NCI-H1417 (cell line): ENCODE results near the gene VIPR1.
"Not testable (repeated sequence)": the region's sequence is repeated elsewhere in the genome, so short reads cannot be mapped to it uniquely, and the experiment has no call there.

Experiments used
- DNase-seq, 3 experiments: peaks; one replicate each; lab custom pipeline; 2025; lab: John Stamatoyannopoulos, UW

The VIPR1 gene

DNA sequence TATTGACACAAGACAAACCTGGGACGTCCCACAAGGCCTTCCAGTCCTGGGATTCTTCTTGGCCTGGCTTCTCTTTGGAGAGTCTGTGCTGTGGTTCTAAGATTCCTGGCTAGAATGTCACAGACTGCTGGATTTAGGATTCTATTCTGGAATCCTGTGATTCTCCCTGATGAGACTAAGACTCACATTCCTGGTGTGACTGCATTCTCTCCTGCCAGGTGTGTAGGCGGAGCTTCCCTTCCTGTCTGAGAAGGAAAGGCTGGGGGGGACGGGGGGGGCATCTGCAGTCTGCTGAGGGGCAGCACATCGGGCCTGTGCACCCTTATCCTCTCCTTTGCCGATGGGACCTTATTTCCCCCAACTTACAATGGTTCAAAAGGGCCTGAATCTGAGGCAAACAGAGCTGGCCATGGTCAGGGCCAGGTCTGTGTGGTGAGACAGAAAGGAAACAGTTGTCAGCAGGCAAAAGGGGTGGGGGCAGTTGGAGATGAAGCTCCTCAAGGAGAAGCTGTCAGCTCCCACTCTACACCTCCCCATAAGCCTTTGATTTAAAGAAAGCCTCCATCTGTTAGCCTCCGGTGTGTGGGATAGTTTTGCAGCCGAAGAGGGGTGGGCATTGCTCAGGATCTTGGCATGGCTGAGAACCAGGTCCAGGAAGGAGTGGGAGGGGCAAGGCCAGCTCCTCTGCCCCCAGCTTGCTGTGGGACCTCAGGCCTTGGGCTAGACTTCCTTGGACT is 30.9 kb downstream of the VIPR1 start:
- DNase-seq, result no peak

DNA sequence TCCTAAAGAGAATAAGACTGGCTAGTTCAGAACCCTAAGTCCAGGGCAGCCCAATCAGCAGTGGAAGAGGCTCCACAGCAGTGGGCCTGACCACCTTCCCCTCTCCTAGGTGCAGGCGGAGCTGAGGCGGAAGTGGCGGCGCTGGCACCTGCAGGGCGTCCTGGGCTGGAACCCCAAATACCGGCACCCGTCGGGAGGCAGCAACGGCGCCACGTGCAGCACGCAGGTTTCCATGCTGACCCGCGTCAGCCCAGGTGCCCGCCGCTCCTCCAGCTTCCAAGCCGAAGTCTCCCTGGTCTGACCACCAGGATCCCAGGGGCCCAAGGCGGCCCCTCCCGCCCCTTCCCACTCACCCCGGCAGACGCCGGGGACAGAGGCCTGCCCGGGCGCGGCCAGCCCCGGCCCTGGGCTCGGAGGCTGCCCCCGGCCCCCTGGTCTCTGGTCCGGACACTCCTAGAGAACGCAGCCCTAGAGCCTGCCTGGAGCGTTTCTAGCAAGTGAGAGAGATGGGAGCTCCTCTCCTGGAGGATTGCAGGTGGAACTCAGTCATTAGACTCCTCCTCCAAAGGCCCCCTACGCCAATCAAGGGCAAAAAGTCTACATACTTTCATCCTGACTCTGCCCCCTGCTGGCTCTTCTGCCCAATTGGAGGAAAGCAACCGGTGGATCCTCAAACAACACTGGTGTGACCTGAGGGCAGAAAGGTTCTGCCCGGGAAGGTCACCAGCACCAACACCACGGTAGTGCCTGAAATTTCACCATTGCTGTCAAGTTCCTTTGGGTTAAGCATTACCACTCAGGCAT is 33.7 kb downstream of the VIPR1 start:
- no peak for DNase-seq

DNA sequence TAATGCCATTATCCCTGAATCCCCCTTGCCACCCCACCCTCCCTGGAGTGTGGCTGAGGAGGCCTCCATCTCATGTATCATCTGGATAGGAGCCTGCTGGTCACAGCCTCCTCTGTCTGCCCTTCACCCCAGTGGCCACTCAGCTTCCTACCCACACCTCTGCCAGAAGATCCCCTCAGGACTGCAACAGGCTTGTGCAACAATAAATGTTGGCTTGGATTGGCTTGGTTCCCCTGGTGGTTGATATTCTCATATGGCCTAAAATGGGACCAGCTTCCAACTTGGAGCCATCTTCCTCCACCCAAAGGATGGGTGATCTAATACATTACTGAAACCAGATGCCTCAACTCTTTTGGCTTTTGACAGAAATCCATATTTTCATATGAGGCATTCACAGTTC is 34.9 kb downstream of the VIPR1 start:
- DNase-seq, result no peak

DNA sequence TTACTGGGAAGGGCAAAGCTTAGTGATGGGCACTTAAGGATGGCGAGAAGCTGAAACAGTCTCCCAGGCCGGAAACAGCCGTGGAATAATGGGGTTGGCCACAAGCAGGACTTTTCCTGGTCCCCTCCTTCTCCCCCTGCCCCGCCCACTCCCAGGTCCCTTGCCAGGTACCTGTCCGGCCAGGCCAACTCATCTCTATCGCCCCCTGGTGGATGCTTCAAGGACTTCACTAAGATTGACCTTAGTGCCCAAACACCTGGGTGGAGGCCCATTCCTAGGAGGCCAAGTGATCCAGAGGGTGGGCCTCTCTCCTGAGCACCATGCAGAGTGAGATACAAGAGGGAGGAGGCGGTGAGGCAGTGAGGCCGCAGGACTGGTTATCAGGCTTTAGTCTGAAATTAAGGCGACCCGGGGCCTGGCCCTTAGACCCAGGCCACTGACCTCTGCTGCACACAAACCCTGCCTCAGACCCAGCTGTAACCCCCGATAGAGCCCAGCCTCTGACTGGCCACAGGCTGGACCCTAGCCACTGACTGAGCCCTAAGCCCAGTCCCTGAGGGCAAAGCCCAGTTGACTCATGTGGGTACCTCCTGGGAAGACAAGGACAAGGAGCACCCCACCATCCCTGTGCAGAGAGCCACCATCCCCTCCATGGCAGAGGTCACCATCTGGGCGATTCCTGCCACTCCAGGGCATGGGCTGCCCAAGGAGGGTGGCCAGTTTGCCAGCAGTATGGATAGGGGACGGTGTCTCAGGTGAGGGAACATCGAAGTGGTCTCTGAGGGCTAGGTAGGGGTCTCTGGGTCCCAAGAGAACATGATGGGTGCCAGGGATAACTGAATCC is 37.6 kb downstream of the VIPR1 start:
- peak; percentile 1 to 44 (median 24) for DNase-seq

DNA sequence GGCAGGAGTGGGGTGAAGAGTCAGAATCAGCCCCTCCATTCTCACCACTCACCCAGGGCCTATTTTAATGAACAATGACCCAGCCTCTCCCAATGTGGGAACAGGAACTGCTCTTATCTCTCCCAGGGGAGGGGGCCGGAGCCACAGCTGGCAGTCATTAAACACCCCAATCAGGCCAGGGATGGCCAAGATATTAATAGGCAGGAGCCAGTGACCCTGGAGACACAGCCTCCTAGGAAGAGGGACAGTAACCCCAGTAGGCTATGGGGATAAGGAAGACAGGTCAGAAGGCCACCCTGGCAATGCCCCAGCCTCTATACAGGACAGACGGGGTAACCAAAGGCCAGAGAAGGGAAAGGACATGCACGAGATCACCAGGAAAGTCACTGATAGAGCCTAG is 38.6 kb downstream of the VIPR1 start:
- DNase-seq, result peak in 1 of 3 experiments; percentile 0

DNA sequence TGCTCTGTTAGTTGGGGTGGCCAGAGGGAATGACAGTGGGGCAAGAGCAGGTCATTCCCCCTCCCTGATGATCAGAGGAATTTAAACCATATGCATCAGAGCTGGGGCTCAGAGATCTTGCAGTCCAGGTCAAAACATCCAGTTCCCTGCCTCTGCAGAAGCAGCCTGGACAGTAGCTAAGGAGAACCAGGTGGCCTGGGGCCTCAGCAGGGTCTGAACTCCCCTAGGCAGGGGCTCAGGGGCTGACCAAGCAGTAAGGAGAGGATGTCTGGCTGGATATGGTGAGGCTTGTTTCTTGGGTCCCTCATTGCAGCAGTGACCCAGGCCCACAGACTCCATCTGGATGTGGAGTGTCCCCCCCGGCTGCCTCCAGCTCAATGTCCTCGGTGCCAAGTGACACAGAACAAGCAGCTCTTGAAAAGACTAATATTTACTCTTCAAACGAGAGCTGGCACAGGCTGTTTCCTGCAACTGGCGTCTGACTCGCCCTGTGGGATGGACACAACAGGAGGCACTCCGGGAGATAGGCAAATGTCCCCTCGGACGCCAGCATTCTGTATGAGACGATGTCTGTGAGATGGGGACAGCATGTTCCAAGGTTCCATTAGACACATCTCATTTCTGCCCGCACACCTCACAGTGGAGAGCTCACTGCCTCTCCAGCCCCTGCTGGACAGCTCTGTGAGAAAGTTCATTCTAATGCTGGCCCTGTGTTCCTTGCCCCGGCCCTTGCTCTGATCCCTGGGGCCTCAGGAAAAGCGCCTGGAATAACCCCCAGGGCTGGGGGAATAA is 42.2 kb downstream of the VIPR1 start:
- DNase-seq, result peak; percentile 6 to 87 (median 57)

DNA sequence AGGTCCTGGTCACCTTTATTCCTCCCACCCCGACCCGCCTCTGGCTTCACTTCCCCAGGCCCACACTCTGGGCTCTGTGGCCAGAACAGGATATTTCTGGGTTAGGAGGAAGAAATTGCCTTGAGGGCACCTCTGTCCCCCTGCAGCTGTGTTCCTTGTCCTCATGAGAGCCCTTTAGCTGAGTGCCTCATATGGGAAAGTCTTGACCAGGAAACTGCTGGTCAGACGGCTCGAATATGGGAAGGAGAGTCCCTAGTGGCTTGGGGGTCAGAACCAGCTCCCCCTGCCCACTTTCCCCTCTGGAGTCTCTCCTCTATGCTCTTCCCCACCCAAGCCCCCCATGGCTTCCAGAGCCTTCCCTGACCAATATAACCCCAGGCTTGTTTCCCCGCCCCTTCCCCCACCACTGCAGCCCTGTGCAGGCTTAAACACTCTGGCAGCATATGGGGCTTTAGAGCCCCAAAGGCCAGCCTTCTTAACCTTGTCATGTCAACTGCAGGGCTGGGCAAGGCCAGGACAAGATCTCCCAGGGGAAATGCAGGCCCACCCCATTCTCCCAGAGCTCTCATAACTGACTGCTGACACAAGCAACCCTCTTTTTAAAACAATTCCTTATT is 42.9 kb downstream of the VIPR1 start:
- DNase-seq, result peak in 1 of 3 experiments; percentile 48

DNA sequence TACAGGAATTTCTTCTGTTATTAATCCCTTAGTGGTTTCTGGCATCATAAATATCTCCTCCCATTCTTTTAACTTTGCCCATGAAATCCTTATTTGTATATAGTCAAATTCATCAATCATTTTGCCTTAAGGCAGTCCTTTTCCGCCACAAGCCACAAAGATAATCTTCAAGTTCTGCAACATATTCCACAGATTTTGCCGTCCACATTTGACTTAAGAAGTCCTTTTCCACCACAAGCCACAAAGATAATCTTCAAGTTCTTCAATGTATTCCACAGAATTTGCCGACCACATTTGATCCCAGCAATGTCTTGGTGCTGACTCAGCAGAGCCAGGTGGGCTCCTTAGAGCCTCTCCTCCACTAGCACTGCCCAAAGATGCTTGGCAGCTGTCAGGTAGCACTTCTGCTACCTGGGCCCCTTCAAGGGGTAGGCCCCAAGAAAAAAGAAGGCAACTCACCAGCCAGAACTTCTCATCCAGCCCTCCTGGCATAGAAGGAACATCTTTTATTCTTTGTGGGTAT is 44.3 kb downstream of the VIPR1 start:
- DNase-seq, result no peak

DNA sequence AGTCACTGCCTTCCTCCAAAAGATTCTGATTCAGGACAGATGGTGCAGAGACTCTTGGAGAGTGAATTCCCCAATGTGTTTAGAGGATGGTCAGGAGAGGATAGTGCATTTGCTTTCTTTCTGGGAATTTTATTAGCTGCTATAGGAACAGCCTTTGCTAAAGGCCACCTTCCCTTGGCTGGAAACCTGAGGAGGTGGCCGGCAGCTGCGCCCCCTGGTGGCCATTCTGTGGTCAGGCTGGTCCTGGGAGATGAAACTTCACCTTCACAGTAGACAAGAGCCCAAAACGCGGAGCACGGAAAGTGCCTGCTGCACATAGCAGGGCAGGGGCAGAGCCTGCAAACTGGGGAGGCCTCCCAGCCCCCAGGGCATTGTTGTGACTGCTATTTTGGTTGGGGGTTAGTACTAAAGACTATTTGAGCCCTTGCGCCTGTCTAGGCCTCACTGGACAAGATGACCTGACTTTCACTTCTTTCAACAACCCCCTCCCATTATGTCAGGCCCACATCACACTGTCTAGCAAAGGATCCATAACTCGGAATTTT is 45.0 kb downstream of the VIPR1 start:
- peak; percentile 6 to 46 (median 9) for DNase-seq

DNA sequence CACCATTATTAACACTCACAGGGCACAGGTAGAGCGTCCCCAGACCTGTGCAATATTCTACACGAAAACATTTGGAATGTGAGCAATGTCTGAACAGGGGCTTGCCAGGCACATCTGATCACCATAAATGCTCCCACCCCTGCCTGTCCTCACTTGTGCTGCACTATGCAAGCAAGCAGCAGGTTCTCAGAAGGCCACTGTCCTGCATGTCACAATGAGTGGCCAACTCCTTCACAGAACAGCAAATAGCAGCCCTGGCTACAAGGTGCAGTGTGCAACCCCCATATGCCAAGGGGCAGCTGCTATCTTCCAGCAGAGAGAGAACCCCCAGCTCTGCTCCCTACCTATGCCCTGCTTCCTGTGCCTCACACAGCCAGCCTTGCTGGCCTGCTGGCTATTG is 46.7 kb downstream of the VIPR1 start:
- no peak for DNase-seq

DNA sequence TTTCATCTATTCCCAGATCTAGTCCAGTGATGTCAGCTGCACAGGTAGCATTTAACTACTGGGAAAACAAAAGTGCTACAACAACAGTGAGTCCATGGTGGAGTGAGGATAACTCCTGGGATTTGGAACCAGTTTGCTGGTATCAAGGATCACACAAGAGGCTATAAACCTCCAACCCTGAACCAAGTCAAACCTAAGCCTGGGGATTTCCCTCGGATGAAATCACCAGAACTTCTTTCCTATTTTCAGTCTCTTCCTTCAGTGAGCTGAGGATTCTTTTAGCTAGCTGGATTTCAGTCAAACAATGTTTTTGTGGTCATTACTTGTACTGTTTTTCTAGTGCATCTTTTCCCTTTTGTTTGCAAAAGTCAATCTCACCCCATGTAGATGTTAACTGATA is 47.8 kb downstream of the VIPR1 start:
- DNase-seq, result no peak

DNA sequence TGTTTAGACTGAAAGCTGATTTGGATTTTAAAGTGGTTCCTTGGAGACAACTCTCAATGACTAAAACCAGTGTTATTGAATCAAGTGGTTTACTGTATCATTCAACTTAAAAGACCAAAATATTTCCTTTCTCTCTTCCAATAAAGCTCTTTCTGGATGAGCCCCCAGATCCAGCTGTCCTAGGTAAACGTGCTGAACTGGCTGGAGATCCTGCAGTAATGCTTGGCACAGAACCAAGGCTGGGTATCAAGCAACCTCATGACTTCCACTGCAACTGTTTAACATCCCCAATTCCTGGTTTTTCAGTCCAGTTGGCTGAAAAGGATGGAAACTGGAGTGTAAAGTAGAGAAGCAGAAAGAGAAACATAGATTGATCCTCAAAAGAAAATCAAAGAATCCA is 50.4 kb downstream of the VIPR1 start:
- DNase-seq, result no peak

DNA sequence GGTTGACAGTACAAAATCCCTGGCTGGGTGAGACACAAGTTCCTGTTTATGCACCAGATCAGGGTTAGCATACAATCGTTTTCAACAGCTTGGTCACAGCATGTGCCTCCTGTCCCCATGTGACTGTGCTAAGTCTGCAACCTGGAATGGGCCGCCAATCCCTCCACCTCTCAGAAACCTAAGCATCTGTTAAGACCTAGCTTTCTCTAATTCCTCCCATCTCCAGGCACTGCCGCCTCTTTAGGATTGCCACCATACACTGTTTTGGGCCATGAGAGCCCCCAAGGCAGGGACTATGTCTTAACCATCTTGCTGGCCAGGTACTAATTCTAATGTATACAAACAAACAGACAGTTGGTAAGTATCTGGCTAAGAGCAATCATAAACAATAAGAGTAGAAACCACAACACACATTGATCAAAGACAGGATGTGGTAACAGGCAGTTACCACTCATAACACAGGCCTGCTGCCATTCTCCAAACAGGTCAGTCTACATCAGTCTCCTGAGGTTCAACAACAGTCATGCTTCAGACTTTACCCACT is 53.7 kb downstream of the VIPR1 start:
- DNase-seq, result no peak

DNA sequence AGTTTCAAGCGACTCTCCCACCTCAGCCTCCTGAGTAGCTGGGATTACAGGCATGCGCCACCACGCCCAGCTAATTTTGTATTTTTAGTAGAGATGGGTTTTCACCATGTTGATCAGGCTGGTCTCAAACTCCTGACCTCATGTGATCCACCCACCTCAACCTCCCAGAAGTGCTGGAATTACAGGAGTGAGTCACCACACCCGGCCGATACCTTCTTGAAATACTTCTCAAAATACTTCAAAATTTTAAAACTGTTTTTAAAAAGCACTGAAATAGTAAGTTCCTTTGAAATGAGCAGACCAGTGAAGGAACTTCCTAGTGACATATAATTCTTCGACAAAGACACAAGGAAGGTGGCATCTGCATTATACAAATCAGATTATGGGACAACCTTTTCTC is 54.4 kb downstream of the VIPR1 start:
- not testable (repeated sequence) for DNase-seq

DNA sequence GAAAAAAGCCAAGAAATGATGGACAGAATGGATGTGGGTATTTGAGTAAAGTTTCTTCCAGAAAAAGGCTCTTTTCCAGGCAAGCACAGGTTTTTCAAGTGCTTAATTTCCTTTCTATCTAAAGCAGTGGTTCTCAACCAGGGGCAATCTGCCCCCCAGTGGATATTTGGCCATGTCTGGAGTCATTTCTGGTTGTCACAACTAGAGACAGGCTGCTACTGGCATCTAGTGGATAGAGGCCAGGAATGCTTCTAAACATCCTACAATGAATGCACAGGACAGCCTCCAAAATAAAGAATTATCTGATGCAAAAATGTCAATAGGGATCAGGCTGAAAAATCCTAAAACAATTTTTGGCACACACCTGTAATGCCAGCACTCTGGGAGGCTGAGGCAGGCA is 55.4 kb downstream of the VIPR1 start:
- DNase-seq, result peak in 1 of 3 experiments; percentile 25

DNA sequence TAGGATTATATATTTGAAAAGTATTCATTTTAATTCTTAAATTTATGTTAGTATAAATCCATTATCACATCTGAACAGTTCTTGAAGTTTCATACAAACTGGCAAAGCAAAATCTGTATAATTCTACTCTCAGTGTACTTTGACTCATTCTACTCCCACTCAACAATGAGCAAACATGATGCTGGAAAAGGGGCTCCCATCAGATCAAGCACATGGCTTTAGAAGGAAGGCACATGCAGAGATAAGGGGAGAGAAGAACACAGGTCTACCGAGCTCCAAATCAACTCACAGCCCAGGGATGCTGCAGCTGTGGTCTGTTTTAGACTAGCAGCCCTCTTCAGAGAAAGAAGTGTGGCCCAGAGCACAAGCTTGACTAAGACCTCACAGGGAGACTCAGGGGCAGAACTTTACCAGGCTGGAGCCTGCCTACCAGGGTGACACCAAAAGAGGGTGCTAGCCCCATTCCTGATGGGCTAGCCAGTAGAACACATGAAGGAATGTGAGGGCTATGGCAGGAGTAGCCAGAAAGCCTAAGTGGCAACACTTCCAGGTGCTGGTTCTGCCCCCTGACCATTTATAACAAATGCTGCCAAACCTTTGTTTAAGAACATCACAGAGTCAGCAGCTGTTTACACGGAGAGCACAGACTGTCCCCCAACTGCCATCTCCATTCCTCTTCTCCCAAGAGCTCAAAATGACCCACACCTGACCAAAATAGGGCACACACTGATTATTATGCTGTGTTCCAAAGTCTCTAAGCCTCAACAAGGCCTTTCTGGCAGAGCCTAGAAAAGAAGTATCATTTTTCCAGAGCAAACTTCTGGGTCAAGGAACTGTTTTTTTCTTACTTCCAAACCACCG is 59.8 kb downstream of the VIPR1 start:
- DNase-seq, result no peak

DNA sequence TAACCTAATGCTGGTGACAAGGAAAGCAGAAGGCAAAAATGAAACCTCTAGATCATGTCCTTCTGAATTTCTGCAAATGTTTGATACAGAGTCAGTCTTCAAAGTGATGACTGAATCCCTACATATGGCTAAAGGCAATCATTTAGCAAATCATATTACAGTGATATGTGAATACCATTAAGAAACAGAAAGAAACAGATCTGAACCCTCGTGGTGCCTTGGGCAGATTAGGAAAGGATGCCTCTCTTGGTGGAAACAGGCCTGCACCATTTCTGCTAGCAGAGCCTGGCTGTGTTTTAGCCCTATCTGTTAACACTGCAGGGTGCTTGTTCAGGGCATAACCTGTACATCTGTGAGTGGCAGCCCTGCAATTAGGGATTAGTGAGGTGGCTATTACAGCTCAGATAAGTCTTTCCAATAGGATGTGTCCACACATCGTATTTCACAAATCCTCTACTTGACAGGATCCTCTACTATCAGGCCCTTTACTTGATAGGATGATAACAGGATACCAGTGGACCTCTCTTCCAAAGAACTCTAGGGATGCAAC is 67.2 kb downstream of the VIPR1 start:
- DNase-seq, result peak in 2 of 3 experiments; percentile 1 to 51

DNA sequence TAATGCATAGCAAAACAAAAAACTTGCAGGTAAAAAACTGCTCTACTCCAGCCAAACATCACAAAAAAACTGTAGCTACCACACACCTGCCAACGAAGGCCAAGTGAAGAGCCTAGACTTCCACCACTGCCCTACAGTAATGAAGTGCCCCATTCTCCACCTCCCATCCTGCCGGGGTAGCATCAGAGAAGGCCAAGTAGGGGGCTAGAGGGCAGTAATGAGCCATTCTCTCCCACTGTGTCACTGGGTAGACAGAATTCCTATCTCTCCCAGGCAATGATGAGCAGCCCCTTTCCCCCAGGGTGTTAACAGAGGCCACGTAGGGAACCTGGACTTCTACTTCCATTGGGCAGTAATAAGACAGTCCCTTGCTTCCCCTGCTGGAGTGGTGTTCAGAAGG is 69.8 kb downstream of the VIPR1 start:
- DNase-seq, result peak in 1 of 3 experiments; percentile 1

DNA sequence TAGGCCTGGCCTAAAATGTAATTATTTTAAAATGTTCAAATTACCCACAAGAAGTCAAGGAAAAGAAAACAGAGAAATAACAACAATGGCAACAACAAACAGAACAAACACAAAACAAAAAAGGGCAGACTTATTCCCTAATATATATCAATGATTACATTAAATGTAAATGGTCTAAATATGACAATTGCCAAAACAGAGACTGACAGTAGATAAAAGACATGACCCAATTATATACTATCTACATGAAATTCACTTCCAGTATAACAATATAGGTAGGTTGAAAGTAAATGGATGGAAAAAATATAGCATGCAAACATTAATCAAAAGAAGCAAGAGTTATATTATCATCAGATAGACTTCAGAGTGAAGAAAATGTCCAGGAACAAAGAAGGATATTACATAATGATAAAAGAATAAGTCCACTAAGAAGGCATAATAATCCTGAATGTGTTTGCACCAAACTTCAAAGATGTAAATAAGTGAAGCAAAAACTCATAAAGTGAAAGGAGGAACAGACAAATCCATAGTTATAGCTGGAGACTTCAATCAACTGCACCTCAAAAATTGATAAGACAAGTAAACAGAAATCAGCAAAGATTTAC is 72.8 kb downstream of the VIPR1 start:
- no peak for DNase-seq
